Chondrocyte (in vitro differentiated cells): ENCODE results near the gene MAML1. TPM values are rescaled to one million over a fixed set of nuclear protein-coding genes. Genes with fewer than 3 reads are reported as not detected.
A peak's percentile ranks its signal among the peaks of the same experiment; 100 is the strongest.

ENCODE experiments used
- DNase-seq: peaks from one replicate; pipeline ENCODE4 v3.0.0; 2021; ENCODE audit warnings: mixed read lengths, low spot score
- H3K27ac Mint-ChIP-seq: one replicate; pipeline ENCODE4 v1.8.0; 2021; ENCODE audit warnings: mild to moderate bottlenecking, moderate library complexity, mixed read lengths; ENCODE audit not compliant: unreplicated experiment
- H3K27me3 Mint-ChIP-seq: 2 replicates; pipeline ENCODE4 v1.8.0; 2021; ENCODE audit warnings: low read depth, mixed read lengths
- H3K36me3 Mint-ChIP-seq: 2 replicates; pipeline ENCODE4 v1.8.0; 2021; ENCODE audit warnings: low read depth, mixed read lengths
- H3K4me1 Mint-ChIP-seq: 2 replicates; pipeline ENCODE4 v1.8.0; 2021; ENCODE audit warnings: low read depth, mild to moderate bottlenecking, mixed read lengths
- H3K4me3 Mint-ChIP-seq: one replicate; pipeline ENCODE4 v1.8.0; 2021; ENCODE audit warnings: mild to moderate bottlenecking, moderate library complexity, mixed read lengths; ENCODE audit not compliant: unreplicated experiment
- H3K9me3 Mint-ChIP-seq: 2 replicates; pipeline ENCODE4 v1.8.0; 2021; ENCODE audit warnings: low read depth, mixed read lengths
- CTCF ChIP-seq: fragments of 200-600 bp; sonication (generic); IDR thresholded peaks from 2 replicates; pipeline ENCODE4 v1.5.0; 2021; ENCODE audit warnings: antibody characterized with exemption, mild to moderate bottlenecking, moderate library complexity
- total RNA-seq: library from RNA; stranded (reverse); gene quantifications from 3 replicates; pipeline ENCODE4 v1.2.1, GENCODE V29; 2021

The MAML1 gene
- total RNA-seq, 1 donor from 2014 or later: 29.9 TPM

GRCh38 chr5:179762079-179762780 is 29.6 kb downstream of the MAML1 start:
- Mint-ChIP-seq H3K4me1 (peaks cover 78% of the 10 kb centered on the region), H3K27me3 (no peaks in the 10 kb centered on the region), H3K9me3 (no peaks in the 10 kb centered on the region), H3K27ac (peak overlapping the region; percentile 96), H3K36me3 (no peaks in the 10 kb centered on the region), H3K4me3 (no peak overlapping the region)
- DNase-seq: no peak
- TF ChIP-seq CTCF: no peak

- H3K27me3 Mint-ChIP-seq: no peaks in the 10 kb centered on the region
- no peak for DNase-seq
- H3K27ac Mint-ChIP-seq: peak overlapping the region; percentile 96
- no peak overlapping the region for H3K4me3 Mint-ChIP-seq
- no peak for TF ChIP-seq CTCF
- no peaks in the 10 kb centered on the region for H3K36me3 Mint-ChIP-seq
- peaks cover 82% of the 10 kb centered on the region for H3K4me1 Mint-ChIP-seq
- H3K9me3 Mint-ChIP-seq: no peaks in the 10 kb centered on the region
Observed at GRCh38 chr5:179762781-179763176, 30.2 kb downstream of the MAML1 start.

GRCh38 chr5:179763215-179763945 is 30.8 kb downstream of the MAML1 start:
- no peak overlapping the region for H3K4me3 Mint-ChIP-seq
- H3K9me3 Mint-ChIP-seq: no peaks in the 10 kb centered on the region
- H3K27ac Mint-ChIP-seq: peak overlapping the region; percentile 96
- H3K4me1 Mint-ChIP-seq: peaks cover 84% of the 10 kb centered on the region
- no peaks in the 10 kb centered on the region for H3K27me3 Mint-ChIP-seq
- DNase-seq: peak; percentile 71
- TF ChIP-seq CTCF: peak; percentile 96
- no peaks in the 10 kb centered on the region for H3K36me3 Mint-ChIP-seq

GRCh38 chr5:179764056-179764455 is 31.4 kb downstream of the MAML1 start:
- TF ChIP-seq CTCF: no peak
- H3K36me3 Mint-ChIP-seq: peaks cover 1% of the 10 kb centered on the region
- peaks cover 82% of the 10 kb centered on the region for H3K4me1 Mint-ChIP-seq
- no peaks in the 10 kb centered on the region for H3K27me3 Mint-ChIP-seq
- peak overlapping the region; percentile 96 for H3K27ac Mint-ChIP-seq
- H3K9me3 Mint-ChIP-seq: no peaks in the 10 kb centered on the region
- no peak overlapping the region for H3K4me3 Mint-ChIP-seq
- peak; percentile 36 for DNase-seq

GRCh38 chr5:179765400-179765799 is 32.8 kb downstream of the MAML1 start:
- TF ChIP-seq CTCF: no peak
- no peaks in the 10 kb centered on the region for H3K27me3 Mint-ChIP-seq
- peaks cover 68% of the 10 kb centered on the region for H3K4me1 Mint-ChIP-seq
- H3K27ac Mint-ChIP-seq: peak overlapping the region; percentile 96
- peaks cover 4% of the 10 kb centered on the region for H3K36me3 Mint-ChIP-seq
- DNase-seq: peak; percentile 89
- H3K9me3 Mint-ChIP-seq: no peaks in the 10 kb centered on the region
- H3K4me3 Mint-ChIP-seq: peak overlapping the region; percentile 53
